ENCODE measurements around the gene C1orf87.

The C1orf87 gene

DNA sequence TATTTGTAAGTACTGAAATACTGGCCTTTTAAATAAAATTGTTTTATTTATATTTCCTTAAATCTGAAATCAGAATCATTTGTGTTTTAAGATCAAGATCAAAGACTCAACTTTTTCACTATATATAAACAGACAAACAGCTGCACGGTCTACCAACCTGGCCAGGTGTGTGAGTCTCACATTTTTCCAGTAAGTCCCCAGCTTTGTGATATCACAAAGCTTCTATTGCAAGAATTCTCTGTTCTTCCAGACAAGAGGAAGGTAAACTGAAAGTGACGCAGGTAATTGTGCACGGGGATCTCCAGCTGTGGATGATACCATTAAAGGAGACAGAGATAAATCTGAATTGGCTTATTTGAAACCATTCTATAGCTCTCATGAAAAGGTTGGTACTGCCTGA, 105.8 kb downstream of the C1orf87 start:
- no peak for DNase-seq (ENCODE audit: low read depth, low spot score)
- TF ChIP-seq FOXP2 (optimal IDR thresholded peaks at IDR 0.05; ENCODE audit: control extremely low read depth, extremely low read length, insufficient read depth): no peak
- TF ChIP-seq POLR2AphosphoS5 (IDR thresholded peaks at IDR 0.05; ENCODE audit: borderline replicate concordance, low read depth, low read length): no peak
- no peak for TF ChIP-seq EZH2 (IDR thresholded peaks at IDR 0.05)
- no peaks in the 10 kb centered on the region for H3K36me3 ChIP-seq (ENCODE audit: insufficient read depth, low read length)

DNA sequence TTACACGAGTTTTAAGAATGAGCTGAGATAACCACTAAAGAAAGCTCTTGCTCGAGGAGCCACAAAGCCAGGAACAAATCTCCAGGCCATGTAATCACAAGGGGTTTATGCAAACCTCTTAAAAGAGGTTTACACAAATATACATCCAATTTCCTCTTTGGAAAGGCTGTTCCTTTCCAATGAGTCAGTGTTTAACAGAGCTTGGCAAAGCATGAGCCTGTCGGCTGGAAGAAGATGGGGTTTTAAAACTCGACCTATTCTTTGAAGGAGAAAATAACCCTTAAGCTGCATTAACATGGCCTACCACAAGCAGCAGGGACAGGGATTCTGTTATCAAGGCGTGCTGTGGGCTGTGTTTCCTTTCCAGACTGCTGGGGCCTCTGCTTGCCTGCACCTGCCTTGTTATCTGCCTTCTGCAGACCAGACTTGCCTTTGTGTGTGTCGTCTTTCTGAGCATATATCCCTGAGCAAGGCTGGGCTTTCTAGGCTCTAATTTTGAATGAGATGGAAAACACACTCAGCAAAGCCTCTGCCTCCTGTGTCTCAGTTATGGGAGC, 106.4 kb downstream of the C1orf87 start:
- no peak overlapping the region for H3K9ac ChIP-seq (ENCODE audit: insufficient read length)
- no peaks in the 10 kb centered on the region for H3K36me3 ChIP-seq (ENCODE audit: insufficient read depth, low read length)
- H3K4me3 ChIP-seq: no peak overlapping the region
- TF ChIP-seq POLR2AphosphoS5 (IDR thresholded peaks at IDR 0.05; ENCODE audit: borderline replicate concordance, low read depth, low read length) (no peak), FOXP2 (optimal IDR thresholded peaks at IDR 0.05; ENCODE audit: control extremely low read depth, extremely low read length, insufficient read depth) (no peak), EZH2 (IDR thresholded peaks at IDR 0.05) (no peak)
- H3K27ac ChIP-seq: no peak overlapping the region
- no peak for DNase-seq (ENCODE audit: low read depth, low spot score)
- no peaks in the 10 kb centered on the region for H3K9me3 ChIP-seq (ENCODE audit: low read depth, low read length)

More for the DNA sequence above, 105.8 kb downstream of the C1orf87 start:
- Histone ChIP-seq H3K9me3 (ENCODE audit: low read depth, low read length) (no peaks in the 10 kb centered on the region), H3K27ac (no peak overlapping the region), H3K9ac (ENCODE audit: insufficient read length) (no peak overlapping the region), H3K4me3 (no peak overlapping the region)

DNA sequence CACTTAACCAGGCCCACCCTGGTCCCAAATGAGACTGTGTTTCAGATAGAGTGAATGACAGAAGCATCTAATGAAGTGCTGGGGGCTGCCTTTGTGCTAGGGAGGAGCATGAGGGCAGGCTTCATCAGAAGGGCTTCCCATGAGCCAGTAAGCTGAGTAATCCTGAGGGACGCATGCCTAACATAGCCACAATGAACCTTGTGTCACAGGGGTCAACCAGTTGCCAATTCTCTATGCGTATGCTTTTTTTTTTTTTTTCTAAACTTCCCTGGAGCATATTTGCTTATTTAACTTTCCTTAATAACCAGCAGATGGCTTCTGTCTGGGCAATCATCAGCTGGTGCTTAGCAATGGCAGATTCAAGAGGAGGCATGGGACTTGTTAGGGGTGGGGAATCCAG, 121.5 kb downstream of the C1orf87 start:
- no peak for TF ChIP-seq FOXP2 (optimal IDR thresholded peaks at IDR 0.05; ENCODE audit: control extremely low read depth, extremely low read length, insufficient read depth)
- no peak for TF ChIP-seq POLR2AphosphoS5 (IDR thresholded peaks at IDR 0.05; ENCODE audit: borderline replicate concordance, low read depth, low read length)
- no peak for TF ChIP-seq EZH2 (IDR thresholded peaks at IDR 0.05)
- Histone ChIP-seq H3K9me3 (ENCODE audit: low read depth, low read length) (no peaks in the 10 kb centered on the region), H3K27ac (no peak overlapping the region), H3K9ac (ENCODE audit: insufficient read length) (no peak overlapping the region), H3K4me3 (no peak overlapping the region), H3K36me3 (ENCODE audit: insufficient read depth, low read length) (no peaks in the 10 kb centered on the region)
- DNase-seq (ENCODE audit: low read depth, low spot score): no peak

DNA sequence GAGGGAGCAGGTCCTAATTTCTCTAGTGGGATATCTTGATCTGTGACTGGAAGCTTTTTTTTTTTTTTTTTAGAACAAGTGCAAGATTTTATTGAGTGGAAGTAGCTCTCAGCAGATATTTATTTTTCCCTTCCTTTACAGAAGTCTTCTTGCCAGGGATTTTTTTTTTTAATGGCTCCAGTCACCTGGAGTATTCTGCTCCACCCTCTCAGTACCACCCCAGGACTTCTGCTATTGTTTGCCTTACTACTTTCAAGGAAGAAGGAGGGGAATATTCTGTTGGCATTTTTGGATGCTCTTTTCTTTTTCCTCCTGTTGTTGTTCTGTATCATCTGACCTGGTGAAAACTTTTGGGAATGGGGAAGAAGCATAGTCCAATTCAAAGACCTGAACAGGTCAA, 123.9 kb downstream of the C1orf87 start:
- Histone ChIP-seq H3K4me3 (no peak overlapping the region), H3K9ac (ENCODE audit: insufficient read length) (no peak overlapping the region), H3K36me3 (ENCODE audit: insufficient read depth, low read length) (no peaks in the 10 kb centered on the region), H3K27ac (no peak overlapping the region), H3K9me3 (ENCODE audit: low read depth, low read length) (no peaks in the 10 kb centered on the region)
- no peak for TF ChIP-seq POLR2AphosphoS5 (IDR thresholded peaks at IDR 0.05; ENCODE audit: borderline replicate concordance, low read depth, low read length)
- no peak for DNase-seq (ENCODE audit: low read depth, low spot score)

DNA sequence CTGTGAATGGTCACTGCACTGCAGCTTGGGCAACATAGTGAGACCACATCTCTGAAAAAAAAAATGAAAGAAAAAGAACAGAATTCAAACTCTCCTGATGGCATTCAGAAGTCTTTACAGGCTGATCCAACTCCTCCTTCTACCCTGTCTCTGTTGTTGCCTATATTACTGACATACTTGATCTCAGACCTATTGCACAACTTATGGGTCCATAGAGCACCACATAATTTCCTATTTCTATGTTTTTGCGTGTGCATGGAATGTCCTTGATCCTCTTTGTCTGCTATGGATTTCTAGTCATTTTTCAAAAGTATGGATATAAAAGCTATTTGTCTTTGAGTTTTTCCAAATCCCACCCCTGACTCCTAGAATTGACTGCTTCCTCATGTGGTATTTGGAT, 124.6 kb downstream of the C1orf87 start:
- Histone ChIP-seq H3K36me3 (ENCODE audit: insufficient read depth, low read length) (no peaks in the 10 kb centered on the region), H3K9ac (ENCODE audit: insufficient read length) (no peak overlapping the region), H3K9me3 (ENCODE audit: low read depth, low read length) (no peaks in the 10 kb centered on the region), H3K27ac (no peak overlapping the region), H3K4me3 (no peak overlapping the region)
- no peak for TF ChIP-seq FOXP2 (optimal IDR thresholded peaks at IDR 0.05; ENCODE audit: control extremely low read depth, extremely low read length, insufficient read depth)
- TF ChIP-seq EZH2 (IDR thresholded peaks at IDR 0.05): no peak
- TF ChIP-seq POLR2AphosphoS5 (IDR thresholded peaks at IDR 0.05; ENCODE audit: borderline replicate concordance, low read depth, low read length): no peak
- no peak for DNase-seq (ENCODE audit: low read depth, low spot score)

DNA sequence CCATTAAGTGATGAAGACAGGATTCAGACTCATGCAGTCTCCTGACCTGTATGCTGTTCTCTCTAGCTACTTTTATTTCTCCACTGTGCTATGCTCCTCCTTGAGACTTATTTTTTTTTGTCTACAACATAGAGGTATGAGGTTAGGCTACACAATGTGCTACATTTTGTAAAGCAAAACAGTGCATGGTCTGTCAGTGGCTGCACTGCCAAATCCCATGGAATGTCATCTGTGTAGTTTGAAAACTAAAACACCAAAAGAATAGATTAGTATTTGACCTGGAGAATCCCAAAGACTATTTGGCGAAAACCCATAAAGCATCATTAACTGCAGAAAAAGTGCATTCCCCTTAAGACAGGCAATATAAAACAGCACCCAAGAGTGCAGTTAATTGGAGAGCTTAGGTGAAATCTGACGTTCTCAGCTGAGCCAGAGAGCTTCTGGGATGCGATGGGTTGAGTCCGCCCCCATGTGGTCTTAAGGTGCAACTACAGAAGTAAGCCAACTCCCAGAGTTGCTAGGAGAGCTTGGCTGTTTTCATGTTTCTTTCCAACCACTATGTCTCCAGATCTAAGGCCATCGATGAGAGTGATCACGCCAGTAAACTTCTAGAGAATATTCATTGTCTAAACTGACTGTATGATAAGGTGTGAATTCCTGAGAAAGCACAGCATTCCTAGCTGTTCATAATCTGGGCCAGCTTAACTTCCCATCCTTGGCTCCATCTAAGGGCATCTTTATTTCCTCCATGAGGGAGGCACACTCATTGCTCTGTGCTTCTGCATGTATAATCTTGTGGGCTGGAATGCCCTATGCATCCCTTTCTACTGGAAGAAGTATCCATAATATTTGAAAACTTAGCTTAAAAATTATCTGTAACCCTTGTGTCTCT, 126.3 kb downstream of the C1orf87 start:
- no peak for TF ChIP-seq EZH2 (IDR thresholded peaks at IDR 0.05)
- TF ChIP-seq FOXP2 (optimal IDR thresholded peaks at IDR 0.05; ENCODE audit: control extremely low read depth, extremely low read length, insufficient read depth): no peak
- no peak; the same call in 1 of the 2 replicates for TF ChIP-seq POLR2AphosphoS5 (IDR thresholded peaks at IDR 0.05; ENCODE audit: borderline replicate concordance, low read depth, low read length)
- peak; percentile 74 for DNase-seq (ENCODE audit: low read depth, low spot score)
- H3K27ac ChIP-seq: no peak overlapping the region; the same call in 1 of the 2 replicates
- H3K36me3 ChIP-seq (ENCODE audit: insufficient read depth, low read length): no peaks in the 10 kb centered on the region
- H3K4me3 ChIP-seq: peak overlapping the region; percentile 56
- no peaks in the 10 kb centered on the region for H3K9me3 ChIP-seq (ENCODE audit: low read depth, low read length)
- no peak overlapping the region for H3K9ac ChIP-seq (ENCODE audit: insufficient read length)

DNA sequence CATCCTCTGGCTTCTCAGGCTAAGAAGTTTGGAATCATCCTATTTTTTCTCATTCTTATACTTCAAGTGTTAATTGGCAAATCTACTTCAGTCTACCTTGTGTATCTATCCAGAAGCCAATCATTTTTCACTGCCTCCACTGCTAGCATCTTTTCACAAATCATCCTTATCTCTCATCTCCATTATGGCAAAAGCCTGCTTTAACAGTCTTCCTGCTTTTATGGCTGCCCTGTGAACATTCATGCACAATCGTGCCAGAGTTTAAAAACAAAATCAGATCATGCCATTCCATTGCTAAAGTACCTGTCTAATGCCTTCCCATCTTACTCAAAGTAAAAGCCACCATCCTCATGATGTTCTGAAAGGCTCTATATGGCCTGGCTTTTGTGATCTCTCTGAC, 127.8 kb downstream of the C1orf87 start:
- no peak for TF ChIP-seq POLR2AphosphoS5 (IDR thresholded peaks at IDR 0.05; ENCODE audit: borderline replicate concordance, low read depth, low read length)
- no peak for TF ChIP-seq EZH2 (IDR thresholded peaks at IDR 0.05)
- TF ChIP-seq FOXP2 (optimal IDR thresholded peaks at IDR 0.05; ENCODE audit: control extremely low read depth, extremely low read length, insufficient read depth): no peak
- H3K9me3 ChIP-seq (ENCODE audit: low read depth, low read length): no peaks in the 10 kb centered on the region
- no peaks in the 10 kb centered on the region for H3K36me3 ChIP-seq (ENCODE audit: insufficient read depth, low read length)
- H3K4me3 ChIP-seq: no peak overlapping the region
- DNase-seq (ENCODE audit: low read depth, low spot score): no peak
- H3K27ac ChIP-seq: no peak overlapping the region
- H3K9ac ChIP-seq (ENCODE audit: insufficient read length): no peak overlapping the region

All from SK-N-MC (cell line).